NCI-H526 treated with DMSO at 0.1 percent for 48 hours (cell line): ENCODE measurements around the gene OR8D2.
A peak's percentile ranks its signal among the peaks of the same experiment; 100 is the strongest.
"Not testable (repeated sequence)": the region's sequence is repeated elsewhere in the genome, so short reads cannot be mapped to it uniquely, and the experiment has no call there.

Source experiments
- DNase-seq: peaks from one replicate; lab custom pipeline; 2025; lab: John Stamatoyannopoulos, UW

Gene OR8D2

DNA sequence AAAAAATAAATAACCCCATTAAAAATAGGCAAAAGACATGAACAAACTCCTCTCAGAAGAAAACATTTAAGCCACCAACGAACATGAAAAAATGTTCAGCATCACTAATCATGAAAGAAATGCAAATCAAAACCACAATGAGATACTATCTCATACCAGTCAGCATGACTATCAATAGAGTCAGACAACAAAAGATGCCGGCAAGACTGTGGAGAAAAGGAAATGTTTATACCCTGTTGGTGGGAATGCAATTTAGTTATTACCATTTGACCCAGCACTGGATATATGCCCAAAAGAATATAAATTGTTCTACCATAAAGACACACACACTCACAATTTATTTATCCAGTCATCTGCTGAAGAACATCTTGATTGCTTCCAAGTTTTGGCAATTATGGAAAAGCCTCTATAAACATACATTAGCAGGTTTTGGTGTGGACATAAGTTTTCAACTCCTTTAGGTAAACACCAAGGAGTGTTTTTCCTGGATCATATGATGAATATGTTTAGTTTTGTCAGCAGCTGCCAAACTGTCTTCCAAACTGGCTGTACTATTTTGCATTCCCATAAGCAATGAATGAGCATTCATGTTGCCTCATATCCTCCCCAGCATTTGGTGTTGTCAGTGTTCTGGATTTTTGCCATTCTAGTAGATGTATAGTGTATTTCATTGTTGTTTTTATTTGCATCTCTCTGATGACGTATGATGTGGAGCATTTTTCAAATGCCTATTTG, 34.2 kb downstream of the OR8D2 start:
- DNase-seq, result peak; percentile 100

DNA sequence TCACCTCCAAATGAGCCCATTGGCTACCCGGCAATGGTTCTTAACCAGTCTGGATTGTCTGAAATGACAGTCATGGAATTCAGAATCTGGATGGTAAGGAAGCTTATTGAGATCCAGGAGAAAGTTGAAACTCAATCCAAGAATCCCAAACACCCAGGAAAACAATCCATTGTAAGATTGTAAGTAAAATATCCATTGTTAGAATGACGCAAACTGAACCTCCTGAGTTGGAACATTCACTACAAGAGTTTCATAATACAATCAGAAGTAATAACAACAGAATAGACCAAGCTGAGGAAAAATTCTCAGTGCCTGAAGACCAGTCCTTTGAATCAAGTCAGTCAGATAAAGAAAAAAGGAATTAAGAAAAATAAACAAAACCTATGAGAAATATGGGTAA, 41.7 kb downstream of the OR8D2 start:
- DNase-seq, result no peak

- no peak for DNase-seq
Measured at GRCh38 chr11:124277804-124278203, 42.2 kb downstream of the OR8D2 start.

DNA sequence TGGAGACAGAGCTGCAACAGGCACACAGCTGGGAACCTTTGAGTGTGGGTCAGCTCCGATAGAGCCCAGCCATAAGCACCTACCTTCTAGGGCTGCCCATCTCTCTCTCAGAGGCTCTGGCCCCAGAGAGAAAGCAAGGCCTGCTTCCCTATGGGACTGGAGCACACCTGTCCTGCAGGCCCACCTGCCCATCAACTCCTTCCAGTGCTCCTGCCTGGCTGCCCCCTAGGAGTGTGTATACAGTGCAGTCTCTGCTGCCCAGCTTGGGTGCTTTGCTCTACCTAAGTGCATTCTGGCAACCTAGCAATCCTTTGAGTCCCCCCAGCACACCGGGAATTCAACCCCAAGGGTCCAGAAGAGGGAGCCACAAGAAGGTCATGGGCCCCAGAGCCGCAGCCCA, 42.8 kb downstream of the OR8D2 start:
- no peak for DNase-seq

DNA sequence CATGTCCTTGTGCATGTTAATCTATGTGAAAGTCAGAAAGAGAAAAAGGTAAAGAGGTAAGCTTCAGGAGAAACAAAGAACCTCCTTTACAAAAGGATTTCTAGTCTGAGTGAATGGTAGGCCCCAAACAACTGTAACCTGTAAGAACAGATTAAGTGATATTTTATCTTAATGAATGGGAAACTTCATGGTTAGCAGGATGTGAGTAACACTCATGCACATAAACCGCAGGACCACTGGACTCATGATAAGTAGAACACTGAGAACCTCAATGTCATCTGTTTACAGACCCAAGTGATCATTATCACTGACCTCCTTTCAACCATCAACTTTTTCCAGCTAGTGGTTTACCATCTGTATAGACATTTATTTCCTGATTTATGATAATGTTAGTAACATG, 43.9 kb downstream of the OR8D2 start:
- no peak for DNase-seq

DNA sequence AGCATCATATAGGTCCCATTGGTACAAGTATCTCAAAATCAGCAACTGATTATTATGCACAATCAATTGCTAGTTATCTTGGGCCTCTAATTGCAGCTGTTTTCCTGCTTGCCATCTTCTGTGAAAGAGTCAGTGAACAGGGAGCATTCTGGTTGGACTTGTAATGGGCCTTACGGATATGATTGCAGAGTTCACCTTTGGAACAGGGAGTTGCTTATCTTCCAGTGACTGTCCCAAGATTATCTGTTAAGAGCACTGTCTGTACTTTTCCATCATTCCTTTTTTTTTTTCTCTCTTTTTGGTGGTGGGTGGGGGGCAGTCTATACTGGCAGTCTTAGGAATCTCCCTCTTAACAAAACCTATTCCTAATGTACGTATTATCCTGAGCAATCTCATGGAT, 46.0 kb downstream of the OR8D2 start:
- peak; percentile 26 for DNase-seq

DNA sequence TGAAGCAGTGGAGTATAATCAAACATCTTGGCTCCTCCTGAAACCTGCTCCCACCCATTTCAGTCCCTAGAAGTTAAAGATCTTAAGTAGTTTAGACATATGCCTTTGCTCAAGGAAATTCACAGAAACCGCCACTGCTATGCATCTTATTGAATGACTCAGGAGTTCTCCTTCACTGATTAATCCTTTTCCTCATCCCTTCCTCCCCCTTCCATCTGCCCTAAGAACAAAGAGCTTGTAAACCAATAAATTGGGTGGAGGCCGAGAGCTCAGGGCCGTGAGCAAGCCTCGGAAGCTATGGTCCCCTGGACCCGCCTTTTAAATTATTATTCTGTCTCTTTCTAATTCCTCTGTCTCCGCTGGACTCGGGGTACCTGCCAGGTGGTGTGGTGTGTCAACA, 49.1 kb downstream of the OR8D2 start:
- DNase-seq, result not testable (repeated sequence)
